Activated naive CD4-positive, alpha-beta T cell treated with anti-CD3 and anti-CD28 coated beads, Interleukin-2, amount 10 ng/mL, durations not matched to agents 7 days and 5 days (primary cell): ENCODE results near the gene CCDC116.
"Not testable (repeated sequence)": the region's sequence is repeated elsewhere in the genome, so short reads cannot be mapped to it uniquely, and the experiment has no call there.

Source experiments
- CTCF ChIA-PET: fragments of 350-600 bp; sonication (Branson Sonifier 250); formaldehyde crosslinking; loops from one replicate; lab custom pipeline; 2021; ENCODE audit warnings: antibody characterized with exemption; lab: Charles Lee
- DNase-seq: peaks from one replicate; pipeline ENCODE4 v3.0.0-alpha.2; 2020
- H3K27ac Mint-ChIP-seq: one replicate; pipeline ENCODE4 v1.8.0; 2021; ENCODE audit warnings: mild to moderate bottlenecking, moderate library complexity, mixed read lengths
- H3K27me3 Mint-ChIP-seq: one replicate; pipeline ENCODE4 v1.8.0; 2021; ENCODE audit warnings: mild to moderate bottlenecking, mixed read lengths
- H3K36me3 Mint-ChIP-seq: one replicate; pipeline ENCODE4 v1.8.0; 2021; ENCODE audit warnings: mixed read lengths
- H3K4me1 Mint-ChIP-seq: one replicate; pipeline ENCODE4 v1.8.0; 2021; ENCODE audit warnings: mixed read lengths
- H3K4me3 Mint-ChIP-seq: one replicate; pipeline ENCODE4 v1.8.0; 2021; ENCODE audit warnings: mild to moderate bottlenecking, moderate library complexity, mixed read lengths
- H3K9me3 Mint-ChIP-seq: one replicate; pipeline ENCODE4 v1.8.0; 2021; ENCODE audit warnings: mixed read lengths

CCDC116 gene

DNA sequence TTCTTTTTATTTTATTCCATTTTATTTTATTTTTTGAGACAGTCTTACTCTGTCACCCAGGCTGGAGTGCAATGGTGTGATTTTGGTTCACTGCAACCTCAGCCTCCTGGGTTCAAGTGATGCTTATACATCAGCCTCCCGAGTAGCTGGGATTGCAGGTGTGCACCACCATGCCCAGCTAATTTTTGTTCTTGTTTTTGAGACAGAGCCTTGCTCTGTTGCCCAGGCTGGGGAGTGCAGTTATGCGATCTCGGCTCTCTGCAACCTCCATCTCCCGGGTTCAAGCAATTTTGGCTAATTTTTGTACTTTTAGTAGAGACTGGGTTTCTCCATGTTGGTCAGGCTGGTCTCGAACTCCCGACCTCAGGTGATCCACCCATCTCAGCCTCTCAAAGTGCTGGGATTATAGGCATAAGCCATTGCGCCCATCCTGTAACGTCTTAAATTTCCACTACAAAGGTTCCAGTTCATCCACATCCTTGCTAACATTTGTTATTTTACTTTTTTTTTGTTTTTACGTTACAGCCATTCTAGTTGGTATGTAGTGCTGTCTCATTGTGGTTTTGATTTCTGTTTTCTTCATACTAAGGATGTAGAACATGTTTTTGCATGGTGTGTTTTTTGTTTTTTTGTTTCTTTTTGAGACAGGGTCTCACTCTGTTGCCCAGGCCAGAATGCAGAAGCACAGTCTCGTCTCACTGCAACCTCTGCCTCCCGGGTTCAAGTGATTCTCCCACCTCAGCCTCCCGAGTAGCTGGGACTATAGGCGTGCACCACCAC is 36.0 kb upstream of the CCDC116 start:
- peaks cover 52% of the 10 kb centered on the region for H3K36me3 Mint-ChIP-seq
- not testable (repeated sequence) for H3K27ac Mint-ChIP-seq

DNA sequence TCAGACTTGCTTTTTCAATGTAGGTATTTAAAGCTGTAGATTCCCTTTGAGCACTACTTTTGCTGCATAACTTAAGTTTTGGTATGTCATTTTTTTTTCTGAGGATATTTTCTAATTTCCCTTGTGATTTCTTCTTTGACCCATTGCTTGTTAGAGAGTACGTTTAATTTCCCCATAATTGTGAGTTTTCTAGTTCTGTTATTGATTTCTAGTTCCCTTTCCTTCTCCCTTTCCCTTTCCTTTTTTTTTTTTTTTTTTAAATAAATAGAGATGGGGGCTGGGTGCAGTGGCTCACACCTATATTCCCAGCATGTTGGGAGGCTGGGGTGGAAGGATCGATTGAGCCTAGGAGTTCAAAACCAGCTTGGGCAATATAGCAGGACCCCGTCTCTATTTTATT is 34.3 kb upstream of the CCDC116 start:
- Mint-ChIP-seq H3K9me3 (no peaks in the 10 kb centered on the region), H3K27ac (no peak overlapping the region), H3K36me3 (peaks cover 47% of the 10 kb centered on the region), H3K4me1 (peaks cover 16% of the 10 kb centered on the region), H3K4me3 (no peak overlapping the region), H3K27me3 (no peaks in the 10 kb centered on the region)
- no peak for DNase-seq
- CTCF ChIA-PET: no interaction called here

More for the DNA sequence above, 36.0 kb upstream of the CCDC116 start:
- H3K27me3 Mint-ChIP-seq, H3K4me3 Mint-ChIP-seq, CTCF ChIA-PET, H3K9me3 Mint-ChIP-seq, DNase-seq: not testable (repeated sequence)
- H3K4me1 Mint-ChIP-seq: peaks cover 11% of the 10 kb centered on the region

DNA sequence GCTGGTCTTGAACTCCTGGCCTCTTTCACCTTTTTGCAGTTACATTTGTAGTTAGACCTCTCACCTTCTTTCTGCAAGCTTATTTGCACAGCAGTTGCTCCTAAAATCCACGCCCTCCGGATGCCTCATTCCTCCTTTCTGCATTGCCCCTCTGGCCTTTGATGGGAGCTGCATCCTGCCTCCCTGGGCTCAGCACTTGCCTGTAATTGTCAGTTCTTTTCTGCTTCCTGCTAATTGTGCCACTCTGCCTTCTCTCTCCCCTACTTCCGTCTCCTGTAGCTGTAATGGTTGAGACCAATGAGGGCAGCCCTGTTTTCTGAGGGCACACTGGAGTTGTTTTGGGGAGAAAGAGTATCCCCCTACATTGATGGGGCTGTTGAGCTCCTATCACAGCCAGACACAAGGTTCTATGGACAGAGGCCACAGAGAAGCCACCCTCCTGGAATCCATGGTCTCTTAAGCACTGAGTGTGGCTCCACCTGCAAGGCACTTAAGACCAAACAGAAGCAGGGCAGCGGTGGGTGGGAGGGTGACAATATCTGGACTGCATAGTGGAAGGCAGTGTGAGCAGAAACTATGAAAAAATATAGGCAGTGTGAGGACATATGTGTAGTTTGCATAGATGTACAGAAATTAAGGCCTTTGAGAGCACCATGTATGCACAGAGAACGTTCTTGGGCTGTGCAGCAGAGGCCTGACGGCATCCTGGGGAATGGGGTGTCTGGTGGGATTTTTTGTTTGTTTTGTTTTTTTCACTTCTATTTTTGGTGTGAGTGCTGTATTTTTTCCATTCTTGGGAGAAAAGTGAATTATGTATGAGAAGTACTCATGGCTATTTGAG is 33.3 kb upstream of the CCDC116 start:
- Mint-ChIP-seq H3K27me3 (no peaks in the 10 kb centered on the region), H3K9me3 (no peaks in the 10 kb centered on the region), H3K4me1 (peaks cover 16% of the 10 kb centered on the region), H3K4me3 (no peak overlapping the region), H3K36me3 (peaks cover 38% of the 10 kb centered on the region), H3K27ac (no peak overlapping the region)
- no peak for DNase-seq
- CTCF ChIA-PET: no interaction called here

GRCh38 chr22:21602579-21602978 is 30.0 kb upstream of the CCDC116 start:
- Mint-ChIP-seq H3K36me3 (peaks cover 19% of the 10 kb centered on the region), H3K27ac (no peak overlapping the region), H3K9me3 (no peaks in the 10 kb centered on the region), H3K4me3 (no peak overlapping the region), H3K4me1 (peaks cover 18% of the 10 kb centered on the region), H3K27me3 (no peaks in the 10 kb centered on the region)
- CTCF ChIA-PET: interaction anchor here (0.7 to 0.8 kb wide), 2 partner anchors 26 to 44 kb away, joined by 3 read pairs; no protein-coding TSS in a partner anchor
- DNase-seq: no peak

DNA sequence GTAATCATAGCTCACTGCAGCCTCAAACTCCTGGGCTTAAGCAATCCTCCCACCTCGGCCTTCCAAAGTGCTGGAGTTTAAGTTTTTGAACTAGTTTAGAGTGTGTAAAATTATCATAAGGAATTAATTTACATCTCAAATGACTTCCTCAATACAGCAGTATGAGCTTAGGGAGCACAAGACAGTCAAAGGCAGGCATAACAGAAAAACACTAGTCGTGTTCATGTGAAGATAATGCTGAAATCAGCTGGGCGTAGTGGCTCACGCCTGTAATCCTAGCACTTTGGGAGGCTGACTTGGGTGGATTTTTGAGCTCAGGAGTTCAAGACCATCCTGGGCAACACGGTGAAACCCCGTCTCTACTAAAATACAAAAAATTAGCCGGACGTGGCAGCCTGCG is 28.6 kb upstream of the CCDC116 start:
- H3K27ac Mint-ChIP-seq: no peak overlapping the region
- DNase-seq: no peak
- H3K4me1 Mint-ChIP-seq: peaks cover 14% of the 10 kb centered on the region
- H3K9me3 Mint-ChIP-seq: no peaks in the 10 kb centered on the region
- peaks cover 21% of the 10 kb centered on the region for H3K36me3 Mint-ChIP-seq
- CTCF ChIA-PET: interaction anchor here (0.8 to 1.1 kb wide), 2 partner anchors 25 to 39 kb away, joined by 3 to 4 read pairs; no protein-coding TSS in a partner anchor
- no peak overlapping the region for H3K4me3 Mint-ChIP-seq
- H3K27me3 Mint-ChIP-seq: no peaks in the 10 kb centered on the region

DNA sequence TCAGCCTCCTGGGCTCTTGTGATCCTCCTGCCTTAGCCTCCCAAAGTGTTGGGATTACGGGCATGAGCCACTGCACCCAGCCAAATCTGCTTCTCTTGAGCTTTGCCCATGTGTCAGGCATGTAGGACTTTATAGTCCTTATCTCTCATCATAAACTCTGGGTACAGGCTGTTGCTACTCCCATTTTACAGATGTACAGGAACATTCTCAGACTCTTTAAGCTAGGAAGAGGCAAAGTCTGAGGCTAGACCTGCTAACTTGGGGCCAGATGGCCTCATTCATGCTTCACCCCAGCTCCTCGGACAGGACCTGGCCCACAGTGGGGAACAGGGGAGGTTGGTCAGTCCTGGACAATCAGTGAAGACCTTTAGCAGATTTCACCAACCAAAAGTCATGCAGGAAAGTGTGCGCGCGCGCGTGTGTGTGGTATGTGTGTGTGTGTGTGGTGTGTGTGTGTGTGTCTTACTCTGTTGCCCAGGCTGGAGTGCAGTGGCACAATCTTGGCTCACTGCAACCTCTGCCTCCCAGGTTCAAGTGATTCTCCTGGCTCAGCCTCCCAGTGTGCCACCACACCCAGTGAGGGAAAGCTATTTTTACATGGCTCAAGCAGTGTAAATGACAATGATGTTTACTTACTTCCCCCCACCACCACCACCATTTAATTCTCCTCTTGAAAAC is 26.5 kb upstream of the CCDC116 start:
- H3K9me3 Mint-ChIP-seq: no peaks in the 10 kb centered on the region
- DNase-seq: no peak
- no peak overlapping the region for H3K4me3 Mint-ChIP-seq
- H3K27ac Mint-ChIP-seq: peak overlapping the region; percentile 67
- H3K27me3 Mint-ChIP-seq: no peaks in the 10 kb centered on the region
- CTCF ChIA-PET: interaction anchor here (0.9 to 1.0 kb wide), 3 partner anchors 11 to 37 kb away, joined by 3 read pairs; no protein-coding TSS in a partner anchor
- H3K4me1 Mint-ChIP-seq: peaks cover 9% of the 10 kb centered on the region
- H3K36me3 Mint-ChIP-seq: peaks cover 14% of the 10 kb centered on the region

DNA sequence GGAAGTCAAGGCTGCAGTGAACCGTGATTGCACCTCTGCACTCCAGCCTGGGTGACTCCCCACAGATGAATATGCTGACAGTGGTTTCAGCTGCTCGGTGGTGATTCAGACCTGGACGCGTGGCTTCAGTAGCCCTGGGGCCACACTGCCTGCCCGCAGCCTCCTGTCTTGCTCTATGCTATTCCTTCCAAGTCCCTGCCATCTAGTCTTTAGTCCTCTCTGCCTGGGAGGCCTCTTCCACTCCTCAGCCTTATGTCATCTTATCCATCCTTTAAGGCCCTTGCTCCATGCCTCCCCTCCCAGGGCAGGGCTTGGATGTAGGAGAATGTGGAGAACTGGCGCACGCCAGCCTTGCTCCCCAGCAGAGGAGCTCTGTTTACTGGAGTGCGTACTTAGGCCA is 25.8 kb upstream of the CCDC116 start:
- no peak overlapping the region for H3K4me3 Mint-ChIP-seq

GRCh38 chr22:21609556-21610157 is 22.9 kb upstream of the CCDC116 start:
- not testable (repeated sequence) for H3K4me3 Mint-ChIP-seq, H3K27me3 Mint-ChIP-seq, H3K27ac Mint-ChIP-seq, H3K9me3 Mint-ChIP-seq, H3K4me1 Mint-ChIP-seq, DNase-seq
- CTCF ChIA-PET: interaction anchor here (0.6 to 0.9 kb wide), 2 partner anchors 19 to 33 kb away, joined by 3 read pairs; no protein-coding TSS in a partner anchor
- peaks cover 27% of the 10 kb centered on the region for H3K36me3 Mint-ChIP-seq

More for the DNA sequence above, 25.8 kb upstream of the CCDC116 start:
- no peaks in the 10 kb centered on the region for H3K27me3 Mint-ChIP-seq
- H3K4me1 Mint-ChIP-seq: peaks cover 9% of the 10 kb centered on the region
- peaks cover 21% of the 10 kb centered on the region for H3K36me3 Mint-ChIP-seq
- DNase-seq: no peak
- no peaks in the 10 kb centered on the region for H3K9me3 Mint-ChIP-seq
- CTCF ChIA-PET: interaction anchor here (0.9 to 1.0 kb wide), 2 partner anchors 12 to 36 kb away, joined by 3 read pairs; no protein-coding TSS in a partner anchor
- no peak overlapping the region for H3K27ac Mint-ChIP-seq

DNA sequence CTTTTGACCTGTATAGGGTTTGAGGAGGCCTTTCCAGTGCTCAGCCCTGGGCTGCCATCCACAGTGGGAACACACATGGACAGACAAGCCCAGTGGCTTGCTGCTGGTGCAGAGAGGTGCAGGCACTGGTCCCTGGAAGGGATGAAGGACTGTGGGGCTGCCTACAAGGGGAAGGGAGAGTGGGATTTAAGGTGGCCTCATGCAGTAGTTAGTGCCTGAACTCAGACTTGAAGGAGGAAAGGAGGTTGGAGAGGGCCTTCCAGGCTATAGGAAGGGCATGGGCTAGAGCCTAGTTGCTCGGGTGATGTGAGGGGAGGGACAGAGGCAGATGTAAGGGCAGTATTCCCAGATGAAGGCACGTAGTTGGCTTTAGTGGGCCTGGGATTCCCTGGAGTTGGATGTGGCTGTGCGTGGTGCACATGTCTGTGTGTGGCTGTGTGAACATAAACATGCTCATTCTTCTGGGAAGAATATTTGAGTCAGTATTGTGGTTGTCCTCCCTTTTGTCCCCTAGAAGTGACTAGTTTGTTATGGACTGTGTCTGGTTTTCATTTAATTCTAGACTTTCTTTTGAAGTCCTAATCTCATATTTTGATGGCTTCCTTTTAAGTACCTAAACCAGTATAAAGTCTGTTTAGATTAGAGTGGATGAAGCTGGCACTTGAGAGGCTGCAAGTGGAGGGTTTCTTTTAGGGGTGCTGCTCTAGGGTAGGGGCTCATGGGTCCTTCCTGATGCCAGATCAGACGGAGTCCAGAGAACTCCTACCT is 21.2 kb upstream of the CCDC116 start:
- H3K4me1 Mint-ChIP-seq: peaks cover 6% of the 10 kb centered on the region
- peaks cover 31% of the 10 kb centered on the region for H3K36me3 Mint-ChIP-seq
- CTCF ChIA-PET: no interaction called here
- DNase-seq: no peak
- H3K27me3 Mint-ChIP-seq: no peaks in the 10 kb centered on the region
- H3K4me3 Mint-ChIP-seq: no peak overlapping the region
- peak overlapping the region; percentile 3 for H3K27ac Mint-ChIP-seq
- H3K9me3 Mint-ChIP-seq: no peaks in the 10 kb centered on the region

GRCh38 chr22:21612858-21613257 is 19.7 kb upstream of the CCDC116 start:
- H3K27me3 Mint-ChIP-seq: no peaks in the 10 kb centered on the region
- peaks cover 3% of the 10 kb centered on the region for H3K4me1 Mint-ChIP-seq
- H3K27ac Mint-ChIP-seq: no peak overlapping the region
- H3K4me3 Mint-ChIP-seq: no peak overlapping the region
- H3K9me3 Mint-ChIP-seq: no peaks in the 10 kb centered on the region
- peaks cover 26% of the 10 kb centered on the region for H3K36me3 Mint-ChIP-seq
- CTCF ChIA-PET: no interaction called here
- DNase-seq: no peak

GRCh38 chr22:21613553-21614233 is 18.9 kb upstream of the CCDC116 start:
- CTCF ChIA-PET: interaction anchor here (1.4 to 1.7 kb wide), 2 partner anchors 9 to 15 kb away, joined by 3 to 6 read pairs; no protein-coding TSS in a partner anchor
- peaks cover 25% of the 10 kb centered on the region for H3K36me3 Mint-ChIP-seq

GRCh38 chr22:21615731-21616130 is 16.8 kb upstream of the CCDC116 start:
- Mint-ChIP-seq H3K4me1 (peaks cover 4% of the 10 kb centered on the region), H3K4me3 (no peak overlapping the region), H3K27me3 (no peaks in the 10 kb centered on the region), H3K36me3 (peaks cover 26% of the 10 kb centered on the region), H3K9me3 (no peaks in the 10 kb centered on the region), H3K27ac (no peak overlapping the region)
- DNase-seq: no peak
- CTCF ChIA-PET: interaction anchor here (0.7 kb wide), 1 partner anchor 8 kb away, joined by 3 read pairs; no protein-coding TSS in a partner anchor

More at GRCh38 chr22:21613553-21614233, 18.9 kb upstream of the CCDC116 start:
- no peak for DNase-seq
- Mint-ChIP-seq H3K4me1 (peaks cover 2% of the 10 kb centered on the region), H3K4me3 (no peak overlapping the region), H3K27me3 (no peaks in the 10 kb centered on the region), H3K27ac (peak overlapping the region; percentile 19), H3K9me3 (no peaks in the 10 kb centered on the region)
